Measurements from ENCODE around the gene CNTN3.

The CNTN3 gene

GRCh38 chr3:74611206-74611605, 3.3 kb downstream of the CNTN3 start:
- DNase-seq (ENCODE audit: low read depth in 2 of 2, low spot score in 1 of 2), result no peak

- DNase-seq (ENCODE audit: low read depth in 2 of 2, low spot score in 1 of 2), result no peak
These were observed 6.7 kb downstream of the CNTN3 start for GRCh38 chr3:74607803-74608202.

GRCh38 chr3:74606996-74607395, 7.5 kb downstream of the CNTN3 start:
- no peak for DNase-seq (ENCODE audit: low read depth in 2 of 2, low spot score in 1 of 2)

GRCh38 chr3:74605437-74605836, 9.0 kb downstream of the CNTN3 start:
- DNase-seq (ENCODE audit: low read depth in 2 of 2, low spot score in 1 of 2), result no peak

GRCh38 chr3:74603292-74603691, 11.2 kb downstream of the CNTN3 start:
- DNase-seq (ENCODE audit: low read depth in 2 of 2, low spot score in 1 of 2), result no peak

DNA sequence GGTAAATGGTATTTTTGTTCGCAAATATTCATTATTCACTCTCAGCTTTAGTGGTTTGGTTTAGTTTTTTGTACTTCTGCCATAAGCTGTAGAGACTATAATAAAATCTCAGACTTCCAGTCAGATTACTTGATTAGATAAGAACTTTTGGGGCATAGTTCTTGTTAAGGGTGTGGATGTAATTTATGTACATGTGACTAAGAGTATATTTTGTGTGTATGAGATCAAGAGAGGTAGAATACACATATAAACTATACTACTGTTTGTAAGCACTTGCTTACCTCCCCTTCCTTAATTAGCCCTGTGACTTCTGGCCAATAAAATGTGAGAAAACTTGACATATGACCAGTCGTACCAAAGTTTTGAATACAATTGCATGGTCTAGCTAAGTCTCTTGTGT, 12.0 kb downstream of the CNTN3 start:
- DNase-seq (ENCODE audit: low read depth in 2 of 2, low spot score in 1 of 2), result no peak

GRCh38 chr3:74601793-74602192, 12.7 kb downstream of the CNTN3 start:
- DNase-seq (ENCODE audit: low read depth in 2 of 2, low spot score in 1 of 2), result no peak

- no peak for DNase-seq (ENCODE audit: low read depth in 2 of 2, low spot score in 1 of 2)
These were observed 14.9 kb downstream of the CNTN3 start for GRCh38 chr3:74599564-74599963.

- DNase-seq (ENCODE audit: low read depth in 2 of 2, low spot score in 1 of 2), result no peak
These were observed 21.3 kb downstream of the CNTN3 start for GRCh38 chr3:74593152-74593551.

DNA sequence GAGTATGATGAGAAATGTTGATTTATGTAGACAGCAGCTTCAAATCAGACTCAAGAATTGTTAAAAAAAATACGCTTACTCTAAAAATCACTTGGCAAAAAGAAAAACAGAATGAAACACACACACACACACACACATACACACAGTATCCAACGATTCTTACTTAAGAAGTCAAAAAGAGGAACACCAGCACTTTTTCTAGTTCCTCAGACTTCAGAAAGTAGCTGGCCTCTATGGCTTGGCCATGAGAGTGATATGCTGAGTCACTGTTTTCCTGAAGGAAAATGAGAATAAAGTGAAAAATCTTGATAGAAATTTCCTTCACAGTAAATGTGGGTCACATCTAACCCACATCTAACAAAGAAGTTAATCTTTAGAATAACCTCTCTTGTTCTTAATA, 22.1 kb downstream of the CNTN3 start:
- DNase-seq (ENCODE audit: low read depth in 2 of 2, low spot score in 1 of 2), result no peak

- no peak for DNase-seq (ENCODE audit: low read depth in 2 of 2, low spot score in 1 of 2)
These were observed 22.5 kb downstream of the CNTN3 start for GRCh38 chr3:74591946-74592345.

DNA sequence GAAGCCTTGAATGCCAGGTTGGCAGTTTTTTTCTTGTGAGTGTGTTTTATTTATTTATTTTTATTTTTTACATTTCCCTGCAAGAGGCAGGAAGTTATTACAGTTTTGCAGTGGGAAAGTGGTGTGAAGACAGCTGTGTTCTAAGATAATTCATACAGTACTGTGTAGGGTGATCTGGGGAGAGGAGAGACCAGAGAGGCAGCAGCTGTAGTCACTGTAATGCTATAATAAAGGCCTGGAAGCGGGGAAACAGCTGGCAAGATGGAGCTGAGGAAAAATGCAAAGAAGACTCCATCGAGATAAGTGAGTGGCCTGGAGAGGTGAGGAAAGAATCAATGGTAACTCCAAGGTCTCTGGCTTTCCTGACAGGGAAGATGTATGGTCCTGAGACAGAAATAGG, 23.1 kb downstream of the CNTN3 start:
- no peak for DNase-seq (ENCODE audit: low read depth in 2 of 2, low spot score in 1 of 2)

DNA sequence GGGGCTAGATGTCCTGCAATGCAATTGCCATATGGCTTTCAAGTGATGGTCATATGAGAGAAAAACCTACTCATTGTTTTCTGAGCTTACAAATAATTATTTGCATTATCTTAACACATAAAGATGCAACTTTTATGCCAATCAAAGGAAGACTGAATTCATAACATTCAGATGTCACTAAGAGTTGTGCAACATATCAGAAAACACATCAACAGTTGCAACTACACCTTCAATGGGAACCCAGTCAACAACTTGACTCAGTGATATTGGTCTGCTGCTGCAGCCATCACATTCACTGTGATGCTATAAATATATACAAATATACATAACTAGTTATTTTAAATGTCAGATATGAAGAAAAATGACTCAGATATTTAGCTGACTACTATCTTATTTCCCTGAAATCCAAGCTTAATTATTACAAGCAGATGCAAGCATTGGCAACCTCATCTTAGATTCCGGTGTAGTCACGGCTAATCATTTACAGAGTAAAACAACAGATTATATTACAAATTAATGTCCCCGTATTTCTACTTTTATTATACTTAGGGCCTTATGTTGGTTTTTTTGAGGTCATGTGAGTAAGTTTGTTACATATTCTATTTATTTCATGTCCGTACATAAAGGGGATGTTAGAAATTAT, 23.7 kb downstream of the CNTN3 start:
- DNase-seq (ENCODE audit: low read depth in 2 of 2, low spot score in 1 of 2), result no peak

DNA sequence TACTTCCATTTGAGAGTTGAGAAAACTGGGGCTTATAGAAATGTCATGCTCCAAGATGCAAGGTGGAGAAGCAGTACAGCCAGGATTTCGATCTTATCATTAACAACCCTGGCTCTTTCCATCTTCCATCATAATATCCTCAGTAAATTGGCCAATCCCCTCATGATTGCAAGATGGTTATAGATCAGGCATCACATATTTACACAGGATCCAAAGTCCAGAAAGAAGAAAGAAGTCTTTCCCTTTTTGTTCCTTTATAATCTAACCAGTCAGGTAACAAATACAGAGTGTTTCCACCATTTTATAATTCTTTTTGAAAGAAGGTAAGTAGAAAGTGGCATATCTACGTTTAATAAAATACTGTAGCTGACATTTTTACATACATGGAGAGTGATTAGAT, 29.7 kb downstream of the CNTN3 start:
- DNase-seq (ENCODE audit: low read depth in 2 of 2, low spot score in 1 of 2), result no peak

GRCh38 chr3:74582982-74583381, 31.5 kb downstream of the CNTN3 start:
- DNase-seq (ENCODE audit: low read depth in 2 of 2, low spot score in 1 of 2), result no peak

DNA sequence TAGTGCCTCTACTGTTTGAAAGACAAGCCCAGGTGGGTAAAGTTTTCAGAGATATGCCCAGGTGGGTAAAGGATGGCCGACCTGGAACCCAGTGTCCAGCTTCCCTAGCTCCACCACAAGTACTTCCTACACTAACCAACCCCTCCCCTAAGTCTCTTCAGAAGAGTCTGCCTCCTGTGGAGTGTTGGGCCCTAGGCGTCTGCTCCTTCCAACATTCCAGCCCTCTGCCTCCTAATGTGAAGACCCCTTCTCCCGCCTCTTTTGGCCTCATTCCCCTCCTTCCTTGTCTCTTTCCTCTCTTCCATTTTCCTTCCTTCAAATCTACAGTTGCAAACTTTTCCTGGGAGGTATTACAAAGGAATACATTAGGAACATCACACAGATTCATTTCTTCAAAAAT, 38.6 kb downstream of the CNTN3 start:
- DNase-seq (ENCODE audit: low read depth in 2 of 2, low spot score in 1 of 2), result no peak

DNA sequence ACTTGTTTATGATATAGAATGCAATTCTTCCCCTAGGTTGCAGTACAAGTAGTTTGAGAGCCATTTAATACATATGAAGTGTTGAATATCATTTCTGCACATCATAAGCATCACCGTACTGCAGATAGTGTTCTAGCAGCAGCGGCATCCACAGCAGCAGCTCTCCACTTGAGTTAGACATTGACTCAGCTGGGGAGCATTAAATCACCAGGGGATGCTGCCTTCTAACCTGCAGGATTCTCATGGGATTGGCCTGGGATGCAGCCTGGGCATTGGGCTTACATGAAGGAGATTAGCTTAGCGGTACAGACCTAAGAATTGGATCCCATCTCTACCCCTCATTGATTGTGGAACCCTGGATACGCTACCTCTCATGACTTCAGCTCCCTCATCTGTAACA, 43.3 kb downstream of the CNTN3 start:
- DNase-seq (ENCODE audit: low read depth in 2 of 2, low spot score in 1 of 2), result no peak
